ENCODE data around the gene FBXO41. TPM values are rescaled to one million over a fixed set of nuclear protein-coding genes. Genes with fewer than 3 reads are reported as not detected.
"Not testable (repeated sequence)": the region's sequence is repeated elsewhere in the genome, so short reads cannot be mapped to it uniquely, and the experiment has no call there.

Gene FBXO41
- total RNA-seq, 2 experiments from 2014 or later: 27.7 to 29.5 TPM

DNA sequence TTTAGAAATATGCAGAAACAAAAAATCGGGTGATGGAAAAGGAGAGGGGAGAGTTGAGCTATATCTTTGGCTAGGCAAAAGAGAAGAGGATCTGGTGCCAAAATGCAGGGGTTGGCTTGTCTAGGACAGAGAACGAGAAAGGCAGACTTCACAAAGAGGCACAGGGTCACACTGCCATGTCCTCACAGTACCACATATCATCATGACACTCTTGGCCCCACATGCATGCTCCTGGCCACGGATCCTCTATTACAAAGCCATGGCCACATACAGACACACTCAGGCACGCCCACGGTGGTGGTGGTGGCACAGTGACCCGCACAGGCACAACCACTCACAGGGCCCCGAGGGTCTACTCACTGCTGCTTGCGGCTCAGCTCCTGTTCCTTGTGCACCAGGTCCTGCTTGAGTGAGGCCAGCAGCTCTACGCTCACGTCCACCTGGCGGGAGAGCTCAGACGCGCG lies 15.9 kb downstream of the FBXO41 start:
- ATAC-seq: no peak
- Mint-ChIP-seq H3K27ac (no peak overlapping the region), H3K27me3 (no peaks in the 10 kb centered on the region), H3K9me3 (ENCODE audit: low read depth) (no peaks in the 10 kb centered on the region), H3K4me1 (peaks cover 21% of the 10 kb centered on the region), H3K4me3 (peak overlapping the region; percentile 18), H3K36me3 (ENCODE audit: low read depth) (peaks cover 17% of the 10 kb centered on the region)
- intact Hi-C loops (cut with DNase I, micrococcal nuclease): no loop called here
- POLR2A ChIA-PET: interaction anchor here (0.7 kb wide), 1 partner anchor 18 kb away, joined by 3 read pairs; no protein-coding TSS in a partner anchor
- CTCF ChIA-PET: interaction anchor here (0.6 to 1.8 kb wide), 6 partner anchors 21 to 166 kb away, joined by 3 to 7 read pairs (median 3); partner anchors contain the start of gene RAB11FIP5
- DNase-seq: no peak

DNA sequence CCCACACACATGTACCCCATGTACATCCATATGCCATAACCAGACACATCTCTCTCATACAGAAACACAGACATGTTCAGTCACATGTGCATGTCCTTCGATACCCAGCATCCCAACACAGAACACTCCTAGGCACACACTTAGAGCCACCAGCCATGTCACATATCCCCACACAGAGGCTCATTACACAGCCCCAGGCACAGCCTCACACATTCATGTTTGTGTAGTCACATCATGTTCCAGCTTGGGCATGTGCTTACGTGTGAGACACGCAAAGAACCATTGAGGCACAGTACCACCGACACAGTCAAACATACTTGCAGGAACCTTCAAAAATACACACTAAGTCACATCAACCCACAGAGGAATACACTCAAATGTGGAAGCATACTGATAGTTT lies 17.3 kb downstream of the FBXO41 start:
- H3K27ac Mint-ChIP-seq: no peak overlapping the region
- H3K4me3 Mint-ChIP-seq: no peak overlapping the region
- H3K9me3 Mint-ChIP-seq (ENCODE audit: low read depth): no peaks in the 10 kb centered on the region
- intact Hi-C loops (cut with DNase I, micrococcal nuclease): no loop called here
- ChIA-PET POLR2A (interaction anchor here (0.6 kb wide), 1 partner anchor 42 kb away, joined by 3 read pairs; no protein-coding TSS in a partner anchor), CTCF (no interaction called here)
- DNase-seq: no peak
- no peaks in the 10 kb centered on the region for H3K27me3 Mint-ChIP-seq
- no peak for ATAC-seq
- peaks cover 21% of the 10 kb centered on the region for H3K4me1 Mint-ChIP-seq
- peaks cover 18% of the 10 kb centered on the region for H3K36me3 Mint-ChIP-seq (ENCODE audit: low read depth)

DNA sequence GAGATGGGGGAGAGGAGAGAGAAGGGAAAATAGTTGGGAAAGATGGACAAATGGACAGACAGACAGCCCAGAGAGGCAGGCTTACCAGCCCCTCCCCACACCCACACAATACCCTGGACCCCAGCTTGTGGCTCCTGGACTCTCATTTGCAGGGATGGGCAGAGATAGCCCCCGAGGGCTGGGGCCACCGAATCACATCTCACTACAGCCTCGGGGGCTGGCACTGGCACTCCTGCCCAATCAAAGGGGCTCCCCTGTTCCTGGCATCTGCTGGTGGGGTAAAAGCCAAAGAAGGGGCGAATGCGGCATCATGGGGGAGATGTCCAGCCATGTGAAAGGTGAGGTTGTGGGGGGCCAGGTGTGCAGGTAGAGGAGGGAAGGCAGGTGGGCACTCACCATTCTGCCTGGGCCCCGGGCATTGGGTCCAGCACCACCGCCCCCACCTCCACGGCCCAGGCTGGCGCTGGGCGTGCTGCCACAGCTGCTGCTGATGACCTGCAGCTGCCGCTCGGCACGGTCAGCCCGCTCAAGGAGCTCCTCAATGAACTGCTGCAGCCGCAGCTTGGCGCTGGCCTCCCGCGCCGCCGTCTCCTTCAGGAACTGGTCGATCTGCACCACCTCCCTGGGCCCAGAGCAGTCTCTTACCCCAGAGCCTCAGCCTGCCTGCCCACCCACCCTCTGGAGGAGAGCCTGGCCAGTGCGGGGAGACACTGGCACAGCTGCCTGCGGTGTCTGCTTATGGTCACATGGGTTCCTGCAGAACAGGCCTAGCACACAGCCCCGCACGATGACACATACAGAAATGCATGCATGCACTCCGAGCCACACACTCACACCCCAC lies 18.0 kb downstream of the FBXO41 start:
- CTCF ChIA-PET: no interaction called here

DNA sequence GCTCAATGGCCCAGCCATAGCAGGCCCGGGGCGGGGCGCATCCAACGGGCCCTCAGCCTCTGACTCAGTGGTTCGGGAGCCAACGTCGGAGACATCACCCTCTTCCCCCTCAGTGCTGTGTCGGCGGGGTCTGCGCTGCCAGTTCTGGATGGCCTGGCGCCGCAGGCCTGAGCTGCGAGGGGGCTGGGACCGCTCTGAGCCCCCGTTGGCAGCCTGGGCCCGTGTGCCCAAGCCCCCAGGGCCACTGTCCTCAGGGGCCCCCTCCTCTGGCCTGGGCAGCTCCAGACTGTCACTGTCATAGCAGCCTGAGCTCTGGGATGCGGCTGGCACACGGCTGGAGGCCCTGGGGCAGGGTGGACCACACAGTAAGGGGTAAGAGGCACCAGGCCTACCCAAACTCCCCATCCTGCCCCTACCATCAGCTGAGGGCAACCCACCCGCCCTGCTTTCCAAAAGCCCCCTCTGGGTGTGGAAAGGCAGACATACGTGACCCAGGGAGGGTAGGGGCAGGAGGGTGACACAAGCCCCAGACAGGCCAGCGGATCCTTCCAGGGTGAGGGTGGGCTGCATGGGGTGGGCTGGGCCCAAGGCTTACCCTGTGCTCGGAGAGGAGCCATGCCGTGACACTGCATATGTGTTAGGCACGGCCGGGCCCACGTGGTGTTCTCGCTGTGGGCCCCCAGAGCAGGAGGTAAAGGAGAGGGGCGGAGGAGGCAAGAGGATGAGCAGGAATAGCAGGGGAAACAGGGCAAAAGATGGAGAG lies 18.8 kb downstream of the FBXO41 start:
- peaks cover 21% of the 10 kb centered on the region for H3K4me1 Mint-ChIP-seq
- ATAC-seq: no peak
- intact Hi-C loops (cut with DNase I, micrococcal nuclease): no loop called here
- H3K27ac Mint-ChIP-seq: no peak overlapping the region
- H3K27me3 Mint-ChIP-seq: no peaks in the 10 kb centered on the region
- H3K4me3 Mint-ChIP-seq: no peak overlapping the region
- POLR2A ChIA-PET: no interaction called here
- no peak for DNase-seq
- CTCF ChIA-PET: interaction anchor here (0.5 kb wide), 1 partner anchor 493 kb away, joined by 3 read pairs; no protein-coding TSS in a partner anchor
- peaks cover 18% of the 10 kb centered on the region for H3K36me3 Mint-ChIP-seq (ENCODE audit: low read depth)
- no peaks in the 10 kb centered on the region for H3K9me3 Mint-ChIP-seq (ENCODE audit: low read depth)

More for the DNA sequence above, 18.0 kb downstream of the FBXO41 start:
- no peak overlapping the region for H3K27ac Mint-ChIP-seq
- H3K36me3 Mint-ChIP-seq (ENCODE audit: low read depth): peaks cover 18% of the 10 kb centered on the region
- POLR2A ChIA-PET: interaction anchor here (0.6 kb wide), 1 partner anchor 43 kb away, joined by 3 read pairs; no protein-coding TSS in a partner anchor
- no peaks in the 10 kb centered on the region for H3K27me3 Mint-ChIP-seq
- intact Hi-C loops (cut with DNase I, micrococcal nuclease): no loop called here
- no peaks in the 10 kb centered on the region for H3K9me3 Mint-ChIP-seq (ENCODE audit: low read depth)
- ATAC-seq: no peak
- peaks cover 21% of the 10 kb centered on the region for H3K4me1 Mint-ChIP-seq
- no peak for DNase-seq
- H3K4me3 Mint-ChIP-seq: no peak overlapping the region

DNA sequence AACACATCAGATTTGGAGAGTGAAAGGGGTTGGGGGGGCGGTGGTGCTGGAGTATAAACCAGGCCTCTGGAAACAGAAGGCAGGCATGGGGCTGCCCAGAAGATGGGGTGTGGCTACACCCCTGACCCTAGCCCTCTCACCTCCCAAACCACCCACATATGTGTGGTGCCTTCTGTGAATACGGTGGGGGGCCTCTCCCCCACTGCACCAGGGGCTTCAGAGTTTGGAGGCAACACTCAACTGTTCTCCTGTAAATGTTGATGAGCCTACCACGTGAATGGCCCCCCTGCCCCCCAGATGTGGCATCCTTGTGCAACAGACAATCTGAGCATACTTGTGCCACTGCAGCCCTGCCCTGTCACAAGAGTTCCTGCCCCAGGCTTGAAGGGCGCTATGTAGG lies 19.5 kb downstream of the FBXO41 start:
- POLR2A ChIA-PET: no interaction called here
- Mint-ChIP-seq H3K27me3 (no peaks in the 10 kb centered on the region), H3K4me1 (peaks cover 18% of the 10 kb centered on the region), H3K9me3 (ENCODE audit: low read depth) (no peaks in the 10 kb centered on the region), H3K4me3 (no peak overlapping the region), H3K36me3 (ENCODE audit: low read depth) (peaks cover 19% of the 10 kb centered on the region), H3K27ac (no peak overlapping the region)
- CTCF ChIA-PET: interaction anchor here (0.5 kb wide), 1 partner anchor 492 kb away, joined by 3 read pairs; no protein-coding TSS in a partner anchor
- no peak for ATAC-seq
- intact Hi-C loops (cut with DNase I, micrococcal nuclease): no loop called here
- DNase-seq: no peak

DNA sequence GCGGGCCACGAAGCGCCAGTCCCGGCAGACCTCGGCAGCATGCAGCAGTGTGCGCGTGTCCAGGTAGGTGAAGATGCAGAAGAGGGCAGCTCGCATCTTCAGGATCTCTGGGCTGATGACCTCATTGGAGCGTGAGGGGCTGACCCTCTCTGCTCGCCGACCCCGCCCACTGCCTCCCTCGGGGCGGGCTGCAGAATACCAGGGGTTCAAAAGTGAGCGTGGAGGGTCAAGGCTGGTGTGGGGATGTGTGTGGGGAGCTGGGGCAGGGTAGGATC lies 20.0 kb downstream of the FBXO41 start:
- Mint-ChIP-seq H3K27me3 (no peaks in the 10 kb centered on the region), H3K4me1 (peaks cover 16% of the 10 kb centered on the region), H3K9me3 (ENCODE audit: low read depth) (no peaks in the 10 kb centered on the region), H3K36me3 (ENCODE audit: low read depth) (peaks cover 23% of the 10 kb centered on the region), H3K4me3 (no peak overlapping the region), H3K27ac (no peak overlapping the region)
- no peak for ATAC-seq
- intact Hi-C loops (cut with DNase I, micrococcal nuclease): no loop called here
- ChIA-PET POLR2A (no interaction called here), CTCF (no interaction called here)
- no peak for DNase-seq

DNA sequence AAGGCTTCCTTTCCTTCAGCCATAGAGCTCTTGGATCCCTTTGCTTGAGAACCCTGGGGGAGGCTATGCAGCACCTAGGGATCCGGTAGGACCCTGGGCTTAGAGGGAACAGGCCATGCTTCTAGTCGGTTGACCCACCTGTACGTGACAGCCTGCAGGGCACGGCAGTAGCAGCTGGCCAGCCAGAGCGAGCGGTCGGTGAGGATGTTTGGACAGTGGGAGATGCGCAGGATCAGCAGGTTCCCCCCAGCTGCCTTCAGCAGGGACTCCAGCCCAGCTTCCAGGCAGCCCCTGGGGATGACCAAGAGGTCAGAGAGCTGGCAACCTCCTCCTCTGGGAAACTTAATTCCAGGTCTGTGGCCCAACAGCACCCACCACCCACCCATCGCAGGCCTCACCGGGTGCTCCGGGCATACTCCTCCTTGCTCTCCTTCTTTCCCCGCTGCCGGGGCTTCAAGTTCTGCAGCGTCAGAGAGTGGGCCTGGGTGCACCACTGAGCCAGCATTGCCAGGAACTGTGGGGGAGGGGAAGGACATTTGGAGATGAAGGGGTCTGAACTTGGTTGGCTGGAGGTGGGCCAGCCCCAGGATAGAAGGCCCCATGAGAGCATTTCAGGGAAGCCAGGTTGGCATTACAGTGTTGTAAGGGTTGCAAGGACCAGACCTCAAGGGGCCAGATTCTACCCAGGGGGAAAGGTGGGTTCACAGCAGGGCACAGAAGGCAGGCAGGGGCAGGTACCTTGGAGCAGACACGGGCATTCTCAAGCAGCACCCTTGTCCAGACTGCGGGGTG lies 20.5 kb downstream of the FBXO41 start:
- Mint-ChIP-seq H3K36me3 (ENCODE audit: low read depth) (peaks cover 23% of the 10 kb centered on the region), H3K27ac (no peak overlapping the region), H3K27me3 (no peaks in the 10 kb centered on the region), H3K4me1 (peaks cover 16% of the 10 kb centered on the region), H3K9me3 (ENCODE audit: low read depth) (no peaks in the 10 kb centered on the region), H3K4me3 (no peak overlapping the region)
- ATAC-seq: no peak
- POLR2A ChIA-PET: no interaction called here
- CTCF ChIA-PET: no interaction called here
- no peak for DNase-seq
- intact Hi-C loops (cut with DNase I, micrococcal nuclease): no loop called here

DNA sequence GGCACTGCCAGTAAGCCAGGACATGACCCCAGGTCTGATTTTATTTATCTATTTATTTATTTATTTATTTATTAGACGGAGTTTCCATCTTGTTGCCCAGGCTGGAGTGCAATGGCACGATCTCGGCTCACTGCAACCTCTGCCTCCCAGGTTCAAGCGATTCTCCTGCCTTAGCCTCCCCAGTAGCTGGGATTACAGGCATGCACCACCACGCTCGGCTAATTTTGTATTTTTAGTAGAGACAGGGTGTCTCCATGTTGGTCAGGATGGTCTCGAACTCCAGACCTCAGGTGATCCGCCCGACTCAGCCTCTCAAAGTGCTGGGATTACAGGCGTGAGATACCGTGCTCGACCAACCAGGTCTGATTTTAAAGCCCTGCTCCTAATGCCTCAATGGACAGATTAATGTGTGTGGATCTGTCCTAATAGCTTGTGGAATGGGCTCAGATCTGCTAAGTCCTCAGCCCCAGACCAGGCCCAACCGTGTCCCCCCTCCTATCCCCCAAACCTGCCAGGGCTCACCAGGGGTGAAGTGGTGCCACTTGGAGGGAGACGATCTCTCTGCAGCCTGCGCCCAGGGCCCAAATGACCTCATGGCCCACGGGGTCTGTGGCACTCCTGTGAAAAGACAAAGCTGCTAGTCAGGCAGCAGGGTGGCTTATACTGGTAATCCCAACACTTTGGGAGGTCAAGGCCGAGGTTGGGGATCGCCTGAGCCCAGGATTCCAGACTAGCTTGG lies 21.4 kb downstream of the FBXO41 start:
- intact Hi-C loops (cut with DNase I, micrococcal nuclease); DNase-seq; ATAC-seq; H3K27ac Mint-ChIP-seq; H3K4me1 Mint-ChIP-seq; H3K9me3 Mint-ChIP-seq (ENCODE audit: low read depth); H3K4me3 Mint-ChIP-seq; H3K27me3 Mint-ChIP-seq; POLR2A ChIA-PET: not testable (repeated sequence)
- peaks cover 18% of the 10 kb centered on the region for H3K36me3 Mint-ChIP-seq (ENCODE audit: low read depth)
- CTCF ChIA-PET: interaction anchor here (0.6 to 0.7 kb wide), 2 partner anchors 9 to 28 kb away, joined by 3 read pairs; no protein-coding TSS in a partner anchor

DNA sequence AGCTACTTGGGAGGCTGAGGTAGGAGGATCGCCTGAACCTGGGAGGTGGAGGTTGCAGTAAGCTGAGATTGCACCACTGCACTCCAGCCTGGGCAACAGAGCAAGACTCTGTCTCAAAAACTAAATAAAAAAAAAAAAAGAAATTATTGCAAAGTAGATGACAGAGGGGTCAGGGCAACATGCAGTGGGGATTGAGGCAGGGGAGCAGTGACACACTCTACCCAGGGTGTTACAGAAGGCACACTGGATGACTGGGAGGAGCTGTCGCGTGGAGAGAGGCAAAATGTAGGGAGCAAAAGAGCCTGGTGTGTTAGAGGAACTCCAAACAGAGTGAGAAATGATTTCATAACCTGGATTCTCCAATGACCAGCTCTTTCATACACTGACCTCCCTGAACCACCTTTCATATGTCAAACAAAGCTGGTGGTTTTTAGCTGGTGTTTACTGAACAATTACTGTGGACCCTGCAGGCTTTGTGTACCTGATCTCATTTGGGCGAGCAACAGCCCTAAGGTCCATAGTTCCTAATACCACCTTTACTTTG lies 22.1 kb downstream of the FBXO41 start:
- Mint-ChIP-seq H3K27ac (no peak overlapping the region), H3K4me3 (no peak overlapping the region), H3K36me3 (ENCODE audit: low read depth) (peaks cover 16% of the 10 kb centered on the region), H3K9me3 (ENCODE audit: low read depth) (no peaks in the 10 kb centered on the region), H3K27me3 (no peaks in the 10 kb centered on the region), H3K4me1 (peaks cover 5% of the 10 kb centered on the region)
- DNase-seq (no peak), ATAC-seq (no peak)
- POLR2A ChIA-PET: no interaction called here
- intact Hi-C loops (cut with DNase I, micrococcal nuclease): no loop called here
- CTCF ChIA-PET: interaction anchor here (0.6 to 0.7 kb wide), 2 partner anchors 10 to 28 kb away, joined by 3 read pairs; no protein-coding TSS in a partner anchor

DNA sequence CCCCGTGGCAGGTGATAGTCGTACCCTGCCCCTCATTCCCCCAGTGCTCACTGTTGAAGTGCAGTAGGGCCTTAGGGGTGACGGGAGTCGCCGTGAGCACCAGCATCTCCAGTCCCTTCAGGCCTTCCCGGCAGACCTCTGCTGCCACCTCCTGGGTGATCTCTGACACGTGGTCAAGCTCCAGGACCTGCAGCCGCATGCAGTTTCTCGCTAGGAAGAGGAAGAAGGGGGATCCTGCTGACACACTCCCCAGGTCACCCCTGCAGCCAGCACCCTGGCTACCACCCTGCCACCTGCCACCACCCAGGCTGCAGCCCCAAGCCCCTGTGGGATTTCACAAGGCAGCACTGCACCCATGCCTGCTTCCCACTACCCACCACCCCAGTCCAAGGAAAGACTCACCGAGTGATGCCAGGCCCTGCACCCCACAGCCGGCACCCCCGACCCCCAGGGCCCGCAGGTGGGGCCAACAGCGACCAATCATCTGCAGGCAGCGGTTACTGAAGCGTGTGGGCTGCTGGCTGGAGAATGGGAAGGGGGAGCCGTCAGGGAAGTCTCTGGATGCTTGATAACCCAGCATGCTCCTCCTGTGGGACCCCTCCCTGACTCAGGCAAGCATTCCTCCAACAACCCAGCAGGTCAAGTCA lies 23.8 kb downstream of the FBXO41 start:
- no peak overlapping the region for H3K4me3 Mint-ChIP-seq
- CTCF ChIA-PET: no interaction called here
- peaks cover 13% of the 10 kb centered on the region for H3K36me3 Mint-ChIP-seq (ENCODE audit: low read depth)
- DNase-seq: peak; percentile 41
- H3K27me3 Mint-ChIP-seq: no peaks in the 10 kb centered on the region
- POLR2A ChIA-PET: no interaction called here
- H3K27ac Mint-ChIP-seq: no peak overlapping the region
- H3K4me1 Mint-ChIP-seq: no peaks in the 10 kb centered on the region
- ATAC-seq: no peak
- H3K9me3 Mint-ChIP-seq (ENCODE audit: low read depth): no peaks in the 10 kb centered on the region
- intact Hi-C loops (cut with DNase I, micrococcal nuclease): no loop called here

Measured in activated CD4-positive, alpha-beta T cell treated with anti-CD3 and anti-CD28 coated beads for 36 hours (primary cell).